ENCODE measurements around the gene TXNDC8.

DNA sequence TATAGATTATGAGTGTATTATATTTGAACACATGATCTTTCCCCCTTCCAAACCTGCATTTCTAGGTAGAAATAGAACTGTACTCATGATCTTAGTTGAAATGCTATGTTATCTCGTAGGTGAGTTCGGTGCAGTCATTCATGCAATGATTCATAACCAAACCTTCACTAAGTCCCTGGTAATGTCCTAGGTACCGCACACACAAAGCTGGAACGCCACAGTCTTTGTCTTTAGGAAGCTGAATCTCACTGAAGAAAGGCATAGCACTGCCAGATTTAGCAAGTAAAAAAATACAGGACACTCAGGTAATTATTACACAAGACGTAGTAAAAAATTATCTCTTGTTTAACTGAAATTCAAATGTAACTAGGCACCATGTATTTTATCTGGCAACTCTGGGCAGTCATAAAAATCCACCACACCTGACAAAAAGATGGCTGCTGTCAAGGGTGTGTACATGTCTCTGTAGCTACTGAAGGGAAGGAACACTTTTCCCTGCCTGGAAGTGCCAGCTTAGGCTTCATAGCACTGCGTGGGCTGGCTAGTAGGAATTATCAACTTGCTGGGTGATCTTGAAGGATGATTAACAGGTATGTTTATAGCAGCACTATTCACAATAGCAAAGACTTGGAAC, 53.3 kb downstream of the TXNDC8 start:
- TF ChIP-seq SMAD3 (CRISPR knock-in tag; IDR thresholded peaks at IDR 0.05) = no peak
- no peak for TF ChIP-seq POLR2A (IDR thresholded peaks at IDR 0.05; ENCODE audit: insufficient read depth in 1 of 2, low read depth in 2 of 2, low read length in 2 of 2)

All from HepG2 (cell line).